ENCODE measurements around the gene NAXE.

The NAXE gene

GRCh38 chr1:156612666-156613065, 21.1 kb downstream of the NAXE start:
- in situ Hi-C loops (cut with MboI; ENCODE audit: low sequenced_read_pairs, unreplicated experiment), result no loop called here
- no peak for TF ChIP-seq CTCF (IDR thresholded peaks at IDR 0.05; ENCODE audit: borderline replicate concordance, control extremely low read depth, extremely low read depth, insufficient read depth, missing control alignments)
- DNase-seq (ENCODE audit: low spot score), result no peak

GRCh38 chr1:156615946-156616345, 24.4 kb downstream of the NAXE start:
- no peak for TF ChIP-seq CTCF (IDR thresholded peaks at IDR 0.05; ENCODE audit: borderline replicate concordance, control extremely low read depth, extremely low read depth, insufficient read depth, missing control alignments)
- no peak for DNase-seq (ENCODE audit: low spot score)
- in situ Hi-C loops (cut with MboI; ENCODE audit: low sequenced_read_pairs, unreplicated experiment), result no loop called here

- in situ Hi-C loops (cut with MboI; ENCODE audit: low sequenced_read_pairs, unreplicated experiment), result no loop called here
- no peak for DNase-seq (ENCODE audit: low spot score)
- no peak for TF ChIP-seq CTCF (IDR thresholded peaks at IDR 0.05; ENCODE audit: borderline replicate concordance, control extremely low read depth, extremely low read depth, insufficient read depth, missing control alignments)
These were observed 24.9 kb downstream of the NAXE start for GRCh38 chr1:156616463-156616862.

- in situ Hi-C loops (cut with MboI; ENCODE audit: low sequenced_read_pairs, unreplicated experiment), result no loop called here
- peak; percentile 41 for TF ChIP-seq CTCF (IDR thresholded peaks at IDR 0.05; ENCODE audit: borderline replicate concordance, control extremely low read depth, extremely low read depth, insufficient read depth, missing control alignments)
- DNase-seq (ENCODE audit: low spot score), result no peak
These were observed 27.4 kb downstream of the NAXE start, which contains the start of gene HAPLN2 for GRCh38 chr1:156618853-156619581. HAPLN2 (plus strand) TSS chr1:156619415; CDS start chr1:156623491, 4,076 bp downstream.

- DNase-seq (ENCODE audit: low spot score), result no peak
- in situ Hi-C loops (cut with MboI; ENCODE audit: low sequenced_read_pairs, unreplicated experiment), result no loop called here
- TF ChIP-seq CTCF (IDR thresholded peaks at IDR 0.05; ENCODE audit: borderline replicate concordance, control extremely low read depth, extremely low read depth, insufficient read depth, missing control alignments), result no peak
These were observed 28.0 kb downstream of the NAXE start for GRCh38 chr1:156619582-156619955.

- in situ Hi-C loops (cut with MboI; ENCODE audit: low sequenced_read_pairs, unreplicated experiment), result no loop called here
- no peak for TF ChIP-seq CTCF (IDR thresholded peaks at IDR 0.05; ENCODE audit: borderline replicate concordance, control extremely low read depth, extremely low read depth, insufficient read depth, missing control alignments)
- DNase-seq (ENCODE audit: low spot score), result no peak
These were observed 31.2 kb downstream of the NAXE start for GRCh38 chr1:156622581-156623297.
